K562 (cell line): Measurements from ENCODE around the gene FAHD2B. TPM values are rescaled to one million over a fixed set of nuclear protein-coding genes. Genes with fewer than 3 reads are reported as not detected.

ENCODE experiments used
- C11orf30 ChIP-seq: fragments of 450-650 bp; IDR thresholded peaks from 2 replicates; pipeline ENCODE4 v1.6.1; 2016; ENCODE audit warnings: low read depth, mild to moderate bottlenecking
- CBX1 ChIP-seq: sonication (generic); IDR thresholded peaks from 2 replicates; pipeline ENCODE4 v1.6.1; 2016; ENCODE audit warnings: antibody characterized with exemption, low read depth, mild to moderate bottlenecking
- CCNT2 ChIP-seq: IDR thresholded peaks from 2 replicates; pipeline ENCODE4 v1.6.1; 2011; ENCODE audit warnings: borderline replicate concordance, low read depth, mild to moderate bottlenecking, moderate library complexity, mixed read lengths, low read length; ENCODE audit not compliant: insufficient read length; ENCODE audit errors: extremely low read depth
- E2F6 ChIP-seq, 2 experiments: IDR thresholded peaks; 2 replicates each; pipeline ENCODE4 v1.6.1; 2011; ENCODE audit warnings: borderline replicate concordance in 1 of 2, control low read depth in 1 of 2, low read depth in 1 of 2, low read length in 1 of 2, mild to moderate bottlenecking in 1 of 2, mixed read lengths in 1 of 2, moderate library complexity in 1 of 2; ENCODE audit not compliant: insufficient read depth in 1 of 2, insufficient read length in 1 of 2, poor library complexity in 1 of 2, severe bottlenecking in 1 of 2; ENCODE audit errors: extremely low read depth in 1 of 2
- KDM2B ChIP-seq: fragments of 250-450 bp; sonication (Bioruptor Pico); IDR thresholded peaks from 2 replicates; pipeline ENCODE4 v1.8.0; 2021; ENCODE audit warnings: mild to moderate bottlenecking, moderate library complexity
- MLX ChIP-seq, 2 experiments: fragments of 450-650 bp in 1 of 2; sonication (generic) in 1 of 2; formaldehyde crosslinking; conservative IDR thresholded peaks; 2 replicates each; pipeline versions ENCODE4 v1.4.0 to v1.8.1; 2020 to 2022; ENCODE audit warnings: mild to moderate bottlenecking in 1 of 2, missing genetic modification reagents in 1 of 2
- RBFOX2 ChIP-seq: fragments of 200-400 bp; formaldehyde crosslinking; IDR thresholded peaks from 2 replicates; pipeline ENCODE4 v1.6.1; 2017; ENCODE audit warnings: low read depth, mild to moderate bottlenecking, low read length, moderate library complexity
- RBM25 ChIP-seq: fragments of 200-400 bp; formaldehyde crosslinking; IDR thresholded peaks from 2 replicates; pipeline ENCODE4 v1.6.1; 2018; ENCODE audit warnings: low read length, low read depth, moderate library complexity; ENCODE audit not compliant: severe bottlenecking
- SP2 ChIP-seq: IDR thresholded peaks from 2 replicates; pipeline ENCODE4 v1.6.1; 2011; ENCODE audit warnings: mild to moderate bottlenecking, low read depth, low read length, moderate library complexity; ENCODE audit not compliant: poor library complexity, severe bottlenecking; ENCODE audit errors: extremely low read depth
- TSHZ1 ChIP-seq: fragments of 250-450 bp; sonication (Bioruptor Pico); IDR thresholded peaks from 2 replicates; pipeline ENCODE4 v1.4.0; 2020; ENCODE audit warnings: mild to moderate bottlenecking, moderate library complexity
- ZFX ChIP-seq: sonication (generic); formaldehyde crosslinking; IDR thresholded peaks from 2 replicates; pipeline ENCODE4 v1.8.0; 2022; ENCODE audit warnings: mild to moderate bottlenecking, missing genetic modification reagents, moderate library complexity
- polyA plus RNA-seq, 8 experiments: library from polyadenylated mRNA; depleted of rRNA in 4 of 8; stranded (reverse) in 5 of 8; unstranded in 3 of 8; fragments of >200 nt; fragmentation: Nextera tagmentation in 2 of 8; fragmentation: Illumina TruSeq in 1 of 8; extraction: Ambion mirVana in 2 of 8; extraction: Trizol in 1 of 8; gene quantifications; 2 replicates each; pipeline versions ENCODE4 v1.2.1 to v1.2.3, GENCODE V29; 2011 to 2014; ENCODE audit warnings: inconsistent platforms in 1 of 8, missing spikeins in 1 of 8
- total RNA-seq, 7 experiments: library from RNA; depleted of rRNA in 6 of 7; stranded (reverse); fragments of >200 nt in 6 of 7; fragmentation: Illumina TruSeq in 2 of 7; extraction: Trizol in 2 of 7; gene quantifications; 2 replicates each; pipeline versions ENCODE4 v1.2.1 to v1.2.3, GENCODE V29; 2011 to 2021; ENCODE audit warnings: low replicate concordance in 1 of 7

FAHD2B gene
- total and polyA plus RNA-seq, 9 of the 15 experiments (the other 6 are each of a cell fraction or from before 2014, with no cell fraction given), result 4.7 to 36.6 (median 26.1) TPM

- TF ChIP-seq TSHZ1 (CRISPR knock-in tag) (0 out of 2 replicates have a peak, but pooled peaks have one; percentile 39), E2F6 (IDR thresholded peaks at IDR 0.05; ENCODE audit: borderline replicate concordance in 1 of 2, extremely low read depth in 1 of 2, insufficient read depth in 1 of 2, insufficient read length in 1 of 2, low read depth in 1 of 2, low read length in 1 of 2, poor library complexity in 1 of 2, severe bottlenecking in 1 of 2) (peak; percentile 47 to 54), MLX (CRISPR knock-in tag; conservative IDR thresholded peaks at IDR 0.05) (0 out of 4 replicates have a peak, but pooled peaks of 1 of the 2 experiments have one; percentile 59), ZFX (peak; percentile 97), KDM2B (CRISPR knock-in tag) (0 out of 2 replicates have a peak, but pooled peaks have one; percentile 50), CCNT2 (peak; percentile 28), CBX1 (peak; percentile 45; the same call in 1 of the 2 replicates), RBFOX2 (peak; percentile 87), SP2 (peak; percentile 45), C11orf30 (peak; percentile 50), RBM25 (peak; percentile 10)
These were observed 18.6 kb upstream of the FAHD2B start, which contains the start of gene ANKRD36 (continued) for GRCh38 chr2:97113050-97113881.
